Left renal pelvis (tissue), 4 donors: ENCODE measurements around the gene NR1D1. TPM values are rescaled to one million over a fixed set of nuclear protein-coding genes. Genes with fewer than 3 reads are reported as not detected.
"Not testable (repeated sequence)": the region's sequence is repeated elsewhere in the genome, so short reads cannot be mapped to it uniquely, and the experiment has no call there.

ENCODE experiments used
- DNase-seq, 4 donors: peaks; one replicate each; pipeline ENCODE4 v3.0.0-alpha.2; 2013; ENCODE audit warnings: low read depth in 4 of 4, low spot score in 3 of 4
- polyA plus RNA-seq, 4 donors: library from polyadenylated mRNA; unstranded; fragments of 120-200 nt; gene quantifications; one replicate each; pipeline ENCODE4 v1.2.1, GENCODE V29; 2013; ENCODE audit not compliant: insufficient read length in 4 of 4

Gene NR1D1
- polyA plus RNA-seq, result 1 to 10 TPM; 3.1 to 5.5 (median 4.2) TPM

DNA sequence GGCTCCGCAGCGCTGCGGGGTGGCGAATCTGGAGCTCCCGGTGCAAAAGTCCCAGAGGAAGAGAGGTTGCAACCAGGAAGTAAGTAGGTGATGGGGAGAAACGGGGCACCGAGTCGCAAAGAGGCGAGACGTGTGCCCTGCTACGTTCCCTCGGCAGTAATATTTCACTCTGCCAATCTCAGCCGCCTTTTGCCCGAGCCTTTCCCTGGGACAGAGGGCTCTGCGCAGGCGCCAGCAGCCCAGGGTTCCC lies at the start of gene NR1D1:
Gene NR1D1 (minus strand): TSS at position 171 of the 250 bp plus-strand sequence. CDS start 495 bp downstream, outside the sequence.
- no peak for DNase-seq

- no peak for DNase-seq
These were observed 48.1 kb upstream of the NR1D1 start for GRCh38 chr17:40148527-40148926.

GRCh38 chr17:40145476-40145875 lies 45.1 kb upstream of the NR1D1 start:
- DNase-seq, result no peak

DNA sequence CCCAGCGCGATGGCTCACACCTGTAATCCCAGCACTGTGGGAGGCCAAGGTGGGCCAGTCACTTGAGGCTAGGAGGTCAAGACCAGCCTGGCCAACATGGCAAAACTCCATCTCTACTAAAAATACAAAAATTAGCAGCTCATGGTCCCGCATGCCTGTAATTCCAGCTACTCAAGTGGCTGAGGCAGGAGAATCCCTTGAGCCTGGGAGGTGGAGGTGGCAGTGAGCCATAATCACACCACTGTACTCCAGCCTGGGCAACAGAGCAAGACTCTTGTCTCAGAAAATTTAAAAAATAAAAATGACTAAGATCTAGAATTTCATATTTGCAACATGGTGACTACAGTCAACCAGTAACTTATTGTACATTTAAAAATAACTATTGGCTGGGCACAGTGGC lies 42.8 kb upstream of the NR1D1 start:
- not testable (repeated sequence) for DNase-seq

DNA sequence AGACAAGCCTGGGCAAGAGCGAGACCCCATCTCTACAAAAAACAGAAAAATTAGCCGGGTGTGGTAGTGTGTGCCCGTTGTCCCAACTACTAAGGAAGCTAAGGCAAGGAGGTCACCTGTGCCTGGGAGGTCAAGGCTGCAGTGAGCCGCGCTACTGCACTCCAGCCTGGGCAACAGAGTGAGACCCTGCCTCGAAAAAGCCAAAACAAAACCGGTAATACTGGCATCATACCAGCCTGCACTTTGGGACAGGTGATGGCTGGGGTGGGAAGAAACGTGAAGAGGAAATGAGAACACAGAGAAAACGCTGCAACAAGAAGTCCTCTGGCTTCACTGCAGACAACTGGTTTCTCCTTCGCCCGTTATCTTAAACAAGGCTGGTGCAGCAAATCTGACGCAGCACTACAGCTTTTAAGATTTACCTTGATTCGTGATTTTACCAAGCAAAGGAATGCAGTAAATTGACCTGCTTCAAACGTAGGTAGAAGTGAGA lies 39.2 kb upstream of the NR1D1 start:
- no peak for DNase-seq

GRCh38 chr17:40135817-40136216 lies 35.4 kb upstream of the NR1D1 start:
- DNase-seq, result no peak

- DNase-seq, result no peak
These were observed 33.8 kb upstream of the NR1D1 start for GRCh38 chr17:40134184-40134583.

DNA sequence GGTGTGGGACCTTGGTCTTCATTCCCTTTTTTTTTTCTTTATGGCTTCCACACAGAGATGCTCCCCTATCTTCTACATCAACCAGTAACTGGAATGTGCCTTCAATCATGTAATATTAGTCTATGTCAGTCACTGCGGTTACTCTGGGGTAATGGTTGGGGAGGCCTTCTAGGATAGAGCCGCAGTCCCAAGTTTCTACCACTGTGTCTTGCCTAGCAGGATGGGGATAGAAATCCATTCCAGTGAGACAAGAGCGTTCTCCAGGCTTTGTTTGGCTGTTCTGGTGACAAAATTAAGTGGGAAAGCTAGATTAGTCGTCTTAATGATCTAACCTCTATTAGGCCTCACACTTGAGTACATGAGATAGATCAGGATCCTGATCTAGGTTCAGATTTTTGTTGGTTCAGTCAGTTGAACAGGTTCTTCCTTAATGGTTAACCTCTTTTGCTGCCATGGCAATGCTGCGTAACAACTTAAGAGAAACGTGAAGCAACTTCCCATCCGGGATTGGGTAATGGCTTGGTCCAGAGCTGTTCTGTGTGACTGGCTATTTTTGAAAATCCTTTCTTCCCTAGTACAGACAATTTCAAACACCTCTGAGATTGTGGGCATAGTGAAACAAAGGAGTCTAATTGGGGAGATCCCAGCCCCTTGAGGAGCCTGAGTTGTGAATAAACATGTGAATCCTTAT lies 30.1 kb upstream of the NR1D1 start:
- DNase-seq, result no peak

DNA sequence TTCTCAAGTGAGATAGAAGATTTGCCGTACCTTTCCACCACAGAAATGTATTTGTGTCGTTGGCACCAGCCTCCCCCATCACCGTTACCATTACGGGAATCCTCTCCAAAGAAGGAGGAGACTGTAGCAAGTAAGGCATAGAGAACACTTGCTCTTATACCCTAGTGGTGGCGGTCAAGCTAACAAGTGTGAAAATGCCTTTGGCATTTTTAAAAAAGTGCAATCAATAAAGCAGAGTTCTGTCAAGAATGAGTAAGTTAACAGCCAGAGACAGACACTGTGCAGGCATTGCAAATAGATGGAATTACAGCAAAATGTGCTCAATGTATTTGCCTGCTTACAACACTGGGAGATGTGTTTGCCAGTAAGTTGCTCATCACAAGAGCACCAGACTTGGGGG lies 29.1 kb upstream of the NR1D1 start:
- no peak for DNase-seq

- no peak for DNase-seq
These were observed 24.1 kb upstream of the NR1D1 start for GRCh38 chr17:40124279-40125141.

GRCh38 chr17:40123811-40124114 lies 23.4 kb upstream of the NR1D1 start:
- no peak for DNase-seq

DNA sequence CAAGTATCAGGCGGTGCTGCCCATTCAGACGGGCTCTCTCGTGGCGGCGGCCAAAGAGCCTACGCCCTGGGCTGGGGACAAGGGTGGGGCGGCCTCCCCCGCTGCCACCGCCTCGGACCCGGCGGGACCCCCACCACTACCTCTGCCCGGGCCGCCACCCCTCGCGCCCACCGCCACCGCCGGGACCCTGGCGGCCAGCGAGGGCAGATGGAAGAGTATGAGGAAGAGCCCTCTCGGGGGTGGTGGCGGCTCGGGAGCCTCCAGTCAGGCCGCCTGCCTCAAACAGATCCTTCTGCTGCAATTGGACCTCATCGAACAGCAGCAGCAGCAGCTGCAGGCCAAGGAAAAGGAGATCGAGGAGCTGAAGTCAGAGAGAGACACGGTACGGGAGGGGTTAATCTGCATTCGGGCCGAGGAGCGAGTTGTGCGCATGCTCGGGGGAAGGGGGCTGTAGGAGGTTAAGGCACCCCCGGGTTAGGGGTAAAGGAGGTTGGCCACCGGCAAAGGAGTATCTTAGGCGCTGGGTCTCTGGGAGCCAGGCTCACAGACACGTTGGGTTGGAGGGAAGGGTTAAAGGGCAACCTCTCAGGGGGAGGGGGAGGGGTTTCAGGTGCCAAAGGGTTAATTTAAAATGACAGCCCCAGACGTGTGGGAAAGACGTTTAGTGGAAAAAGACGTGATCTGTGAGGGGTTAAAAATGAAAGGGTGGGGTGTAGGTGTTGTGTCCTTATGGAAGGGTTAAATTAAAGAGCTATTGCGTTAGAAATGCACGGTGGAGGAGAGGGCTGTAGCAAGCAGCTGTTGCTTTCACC lies 22.8 kb upstream of the NR1D1 start:
- DNase-seq, result no peak

- DNase-seq, result no peak
These were observed 22.0 kb upstream of the NR1D1 start for GRCh38 chr17:40122136-40122998.

- DNase-seq, result peak in 1 of 4 donors; percentile 63
These were observed 21.1 kb upstream of the NR1D1 start, which contains the start of gene MSL1 for GRCh38 chr17:40121181-40122135. TSS of gene MSL1 (plus strand) at chr17:40121971. CDS start at chr17:40122613, 642 bp downstream.

- no peak for DNase-seq
These were observed 14.7 kb upstream of the NR1D1 start for GRCh38 chr17:40115101-40115436.

- no peak for DNase-seq
These were observed 13.5 kb upstream of the NR1D1 start for GRCh38 chr17:40113907-40114245.

GRCh38 chr17:40113110-40113906 lies 12.9 kb upstream of the NR1D1 start:
- peak in 3 of 4 donors; percentile 88 to 92 (median 91) for DNase-seq

GRCh38 chr17:40112718-40113109 lies 12.3 kb upstream of the NR1D1 start:
- no peak for DNase-seq
